GM19397 (cell line): ENCODE results near the gene PRR36.
A peak's percentile ranks its signal among the peaks of the same experiment; 100 is the strongest.

Source experiments
- ATAC-seq: cut with Tn5 transposase; IDR thresholded peaks from one replicate; pipeline ENCODE4 v1.9.1; 2021; ENCODE audit warnings: mild to moderate bottlenecking, moderate library complexity; ENCODE audit not compliant: unreplicated experiment

Gene PRR36

DNA sequence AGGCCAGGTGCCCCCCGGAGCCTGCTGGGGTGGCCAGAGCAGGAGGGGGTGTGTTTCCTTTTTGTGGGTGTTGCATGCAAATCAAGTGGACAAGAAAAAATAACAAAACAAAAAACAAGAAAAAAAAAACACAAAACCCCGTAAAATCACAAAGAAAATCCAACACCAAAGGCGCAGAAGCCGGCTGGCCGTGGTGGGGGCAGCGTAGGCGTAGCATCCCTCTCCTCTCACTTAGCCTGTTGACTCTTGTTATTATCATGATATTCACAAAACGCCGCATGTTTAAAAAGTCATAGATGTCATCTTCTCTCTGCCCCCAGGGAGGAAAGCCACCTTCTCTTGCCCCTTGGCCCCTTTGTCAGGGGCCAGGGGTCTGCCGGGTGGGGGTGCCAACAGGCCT, 39.5 kb upstream of the PRR36 start:
- ATAC-seq = no peak

DNA sequence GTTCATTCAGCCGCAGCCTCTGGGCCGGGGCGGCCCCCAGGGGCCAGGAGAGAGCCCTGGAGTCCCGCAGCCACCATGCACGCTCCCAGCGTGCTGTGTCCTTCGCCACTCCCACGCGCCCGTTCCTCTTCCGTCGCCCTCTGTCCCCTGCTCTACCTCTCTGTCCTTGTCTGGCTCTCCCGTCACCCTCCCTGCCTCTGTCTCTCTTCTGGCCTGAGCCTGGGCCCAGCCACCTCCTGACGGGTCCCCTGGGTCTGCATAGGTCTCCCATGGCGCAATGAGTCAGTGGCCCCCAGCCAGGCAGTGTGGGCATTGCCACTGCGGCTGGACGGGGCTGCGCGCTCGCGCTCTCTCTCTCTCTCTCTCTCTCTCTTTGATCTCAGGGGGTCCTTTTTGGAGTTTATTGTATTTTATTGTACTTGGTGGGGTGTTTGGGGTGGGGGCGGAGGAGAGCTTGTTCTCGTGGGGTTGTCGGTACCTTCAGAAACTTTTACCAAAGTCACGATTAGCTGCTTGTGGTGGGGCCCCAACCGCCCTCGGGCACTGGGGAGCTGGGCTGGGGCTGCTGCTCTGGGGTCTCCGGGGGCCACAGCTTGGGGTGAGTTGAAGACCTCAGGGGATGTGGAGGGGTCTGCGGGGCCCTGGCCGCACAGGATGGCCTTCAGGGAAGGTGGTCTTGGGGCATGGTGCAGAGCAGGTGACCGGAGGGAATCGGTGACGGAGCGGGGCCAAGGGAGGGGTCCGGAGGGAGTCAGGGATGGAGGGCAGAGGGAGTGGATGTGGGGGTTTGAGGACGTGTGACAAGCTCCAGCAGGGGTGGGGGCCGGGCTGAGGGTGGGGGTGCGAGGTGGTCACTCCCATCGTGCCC, 38.7 kb upstream of the PRR36 start:
- ATAC-seq = no peak

DNA sequence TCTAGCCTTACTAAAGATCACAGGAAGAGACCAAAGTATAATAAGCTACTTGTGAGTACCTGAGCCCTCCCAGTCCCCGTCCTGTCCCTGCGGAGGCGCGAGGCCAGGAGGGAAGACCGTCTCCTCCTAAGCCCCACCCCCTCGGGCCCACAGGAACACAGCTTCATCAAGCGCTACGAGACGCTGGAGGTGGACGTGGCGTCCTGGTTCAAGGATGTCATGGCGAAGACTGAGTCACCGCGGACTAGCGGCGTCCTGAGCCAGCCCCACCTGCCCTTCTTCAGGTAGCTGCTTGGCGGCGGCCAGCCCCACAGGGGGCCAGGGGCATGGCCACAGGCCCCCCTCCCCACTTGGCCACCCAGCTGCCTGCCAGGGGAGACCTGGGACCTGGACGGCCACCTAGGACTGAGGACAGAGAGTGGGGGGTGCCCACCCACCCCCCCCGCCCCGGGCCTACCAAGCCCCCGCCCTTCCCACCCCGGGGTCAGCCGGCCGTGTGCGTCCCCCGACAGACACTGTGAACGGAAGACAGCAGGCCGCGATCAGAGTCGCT, 38.0 kb upstream of the PRR36 start:
- ATAC-seq = no peak

DNA sequence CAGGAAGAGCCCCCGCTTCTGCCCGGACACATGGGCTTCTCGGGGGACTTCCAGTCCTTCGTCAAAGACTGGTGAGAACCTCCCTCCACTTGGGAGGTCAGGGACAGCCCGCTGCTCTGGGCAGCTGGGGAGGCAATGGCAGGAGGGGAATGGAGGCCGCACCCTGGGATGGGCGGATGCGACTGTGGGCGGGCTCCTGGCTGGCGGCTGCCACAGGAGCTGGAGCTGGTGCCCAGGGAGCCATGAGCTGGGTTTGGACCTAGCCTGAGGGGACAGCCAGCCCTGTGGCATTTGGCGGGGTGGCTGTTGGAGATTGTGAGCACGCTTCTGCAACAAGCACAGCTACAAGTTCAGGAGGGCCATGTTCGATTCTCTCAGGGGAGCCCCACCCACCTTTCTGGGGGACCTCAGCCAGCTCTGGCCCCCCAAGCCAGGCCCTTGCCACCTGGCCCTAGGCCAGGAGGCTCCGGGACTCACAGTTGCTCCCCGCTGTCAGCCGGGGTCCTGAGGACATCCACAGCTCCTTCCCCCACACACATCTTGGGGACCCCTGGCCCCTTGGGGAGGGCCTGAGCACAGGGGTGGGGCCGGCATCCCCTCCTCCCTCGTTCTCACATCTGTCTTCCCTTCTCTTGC, 37.4 kb upstream of the PRR36 start:
- ATAC-seq = no peak

DNA sequence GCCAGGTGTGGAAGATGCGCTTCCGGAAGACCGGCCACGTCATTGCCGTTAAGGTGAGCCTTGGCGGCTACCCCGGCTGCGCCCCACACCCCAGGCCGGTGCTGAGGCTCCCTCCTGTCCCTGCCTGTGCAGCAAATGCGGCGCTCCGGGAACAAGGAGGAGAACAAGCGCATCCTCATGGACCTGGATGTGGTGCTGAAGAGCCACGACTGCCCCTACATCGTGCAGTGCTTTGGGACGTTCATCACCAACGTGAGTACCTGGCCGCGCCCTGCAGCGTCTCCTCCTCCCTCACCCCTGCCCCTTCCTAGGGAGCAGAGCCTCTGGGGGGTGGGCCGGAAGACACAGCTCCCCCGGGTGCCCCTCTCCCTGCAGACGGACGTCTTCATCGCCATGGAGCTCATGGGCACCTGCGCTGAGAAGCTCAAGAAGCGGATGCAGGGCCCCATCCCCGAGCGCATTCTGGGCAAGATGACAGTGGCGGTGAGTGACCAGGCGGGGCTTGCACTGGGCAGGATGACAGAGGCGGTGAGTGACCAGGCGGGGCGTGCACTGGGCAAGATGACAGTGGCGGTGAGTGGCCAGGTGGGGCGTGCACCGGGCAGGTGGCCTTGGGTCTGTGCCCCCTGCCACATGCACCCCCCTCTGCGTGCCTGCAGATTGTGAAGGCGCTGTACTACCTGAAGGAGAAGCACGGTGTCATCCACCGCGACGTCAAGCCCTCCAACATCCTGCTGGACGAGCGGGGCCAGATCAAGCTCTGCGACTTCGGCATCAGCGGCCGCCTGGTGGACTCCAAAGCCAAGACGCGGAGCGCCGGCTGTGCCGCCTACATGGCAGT, 36.4 kb upstream of the PRR36 start:
- no peak for ATAC-seq

DNA sequence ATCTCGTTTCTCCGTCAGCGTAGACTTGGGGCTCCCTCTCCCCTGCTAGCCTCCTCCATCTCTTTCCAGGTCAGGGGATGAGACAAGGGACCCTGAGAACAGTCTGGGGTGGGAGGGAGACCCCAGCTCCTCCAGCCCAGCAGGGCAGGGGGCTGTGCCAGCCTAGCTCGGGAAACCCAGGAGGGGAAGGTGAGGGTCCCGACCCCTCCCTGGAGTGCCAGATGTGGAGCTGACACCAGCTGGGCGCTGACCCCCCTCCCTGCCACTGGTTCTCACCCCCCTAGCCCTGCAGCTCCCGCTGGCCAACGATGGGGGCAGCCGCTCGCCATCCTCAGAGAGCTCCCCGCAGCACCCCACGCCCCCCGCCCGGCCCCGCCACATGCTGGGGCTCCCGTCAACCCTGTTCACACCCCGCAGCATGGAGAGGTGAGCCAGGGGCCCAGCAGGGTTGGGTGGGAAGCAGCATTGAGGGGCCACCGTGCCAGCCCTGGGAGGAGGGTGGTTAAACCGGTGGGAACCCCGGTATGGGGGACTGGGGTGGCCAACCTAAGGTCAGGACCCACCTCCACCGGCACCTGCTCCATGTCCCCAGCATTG, 35.4 kb upstream of the PRR36 start:
- ATAC-seq = no peak

DNA sequence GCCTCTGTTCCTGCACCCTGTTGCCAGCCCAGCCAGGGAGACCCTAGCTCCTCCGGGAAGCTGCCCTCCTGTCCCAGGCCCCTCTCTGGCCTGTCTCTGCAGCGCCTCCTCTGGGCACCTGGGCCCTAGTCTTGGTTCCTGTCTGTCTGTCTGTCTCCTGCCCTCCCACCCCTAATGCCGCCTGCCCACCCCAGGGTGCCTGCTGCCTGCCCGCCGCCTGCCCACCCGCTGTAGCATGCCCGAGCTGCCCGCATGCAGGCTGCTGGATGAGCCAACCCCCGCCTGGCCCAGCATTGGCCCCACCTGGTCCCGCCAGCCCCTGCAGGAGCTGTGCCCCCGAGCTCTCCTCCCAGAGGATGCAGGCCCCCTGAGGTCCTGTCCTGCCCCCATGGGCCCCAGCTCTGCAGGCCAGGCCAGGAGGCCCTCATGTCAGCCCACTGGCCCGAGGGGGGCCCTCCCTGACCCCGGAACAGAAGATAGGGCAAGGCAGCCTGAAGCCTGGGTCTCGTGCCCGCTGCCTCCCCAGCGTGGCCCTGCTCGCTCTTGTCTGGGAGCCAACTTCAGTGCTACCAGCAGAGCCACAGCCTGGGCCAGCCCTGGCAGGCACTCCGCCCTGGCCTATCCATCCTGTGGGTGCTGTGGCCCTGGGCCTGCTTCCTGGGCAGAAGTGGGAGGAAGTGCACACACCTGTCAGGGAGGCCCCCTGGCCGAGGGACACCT, 34.7 kb upstream of the PRR36 start:
- ATAC-seq = no peak

DNA sequence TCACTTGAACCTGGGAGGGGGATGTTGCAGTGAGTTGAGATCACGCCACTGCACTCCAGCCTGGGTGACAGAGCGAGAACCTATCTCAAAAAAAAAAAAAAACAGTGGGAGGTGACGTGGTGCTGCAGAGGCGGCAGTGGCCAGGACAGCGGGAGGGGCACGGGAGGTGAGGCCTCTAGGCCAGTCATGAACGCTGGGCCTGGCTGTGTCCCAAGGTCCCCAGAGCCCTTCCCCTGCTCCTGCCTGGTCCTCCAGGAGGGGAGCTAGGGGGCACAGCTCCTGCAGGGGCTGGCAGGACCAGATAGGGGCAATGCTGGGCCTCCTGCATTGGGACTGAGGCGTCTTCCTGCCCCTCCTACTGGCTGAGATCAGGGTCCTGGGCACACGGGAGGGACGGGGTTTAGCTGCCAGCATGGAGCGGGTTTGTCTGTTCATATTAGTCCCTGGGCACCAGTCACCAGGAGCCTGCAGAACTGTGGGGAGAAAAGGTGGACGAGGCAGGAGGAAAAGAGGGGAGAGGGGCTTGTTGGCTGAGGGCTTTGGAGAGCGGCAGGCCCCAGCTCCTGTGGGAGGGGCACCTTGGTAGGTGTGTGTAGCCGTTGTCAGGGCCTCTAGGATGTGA, 34.0 kb upstream of the PRR36 start:
- no peak for ATAC-seq

DNA sequence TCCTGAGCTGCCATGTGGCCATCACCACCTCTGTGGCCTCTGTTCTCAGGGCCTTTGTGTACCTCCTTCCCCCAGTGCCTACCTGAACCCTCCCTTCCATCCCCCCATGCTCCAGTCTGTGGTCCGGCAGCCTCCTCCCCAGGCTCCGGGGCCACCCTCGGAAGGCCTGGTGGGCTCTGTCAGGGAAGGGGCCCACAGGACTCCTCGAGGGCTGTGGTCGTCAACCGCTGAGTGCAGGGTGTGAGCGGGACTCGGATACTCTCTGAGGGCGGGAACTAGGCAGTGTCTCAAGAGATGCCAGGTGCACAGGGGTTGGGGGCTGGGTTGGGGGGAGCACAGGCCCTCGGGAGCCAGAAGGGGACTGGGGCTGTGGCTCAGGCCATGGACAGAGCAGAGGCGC, 33.4 kb upstream of the PRR36 start:
- no peak for ATAC-seq

DNA sequence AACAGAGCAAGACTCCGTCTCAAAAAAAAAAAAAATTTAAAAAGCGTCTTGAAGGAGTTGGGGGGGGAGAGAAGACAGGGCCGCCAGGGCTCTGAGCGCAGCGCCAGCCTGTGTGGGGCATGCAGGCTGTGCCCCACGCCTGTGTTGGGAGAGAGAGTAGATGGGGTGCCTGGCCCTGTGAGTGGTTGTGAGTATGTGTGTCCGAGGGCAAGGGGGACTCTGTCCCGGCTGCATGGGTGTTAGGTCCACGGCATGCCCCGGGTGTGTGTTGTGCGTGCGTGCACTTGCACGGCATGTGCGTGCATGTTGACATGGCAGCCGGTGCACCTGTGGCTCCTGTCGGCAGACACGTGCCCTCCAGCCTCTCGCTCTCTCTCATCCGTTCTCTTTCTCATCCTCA, 32.9 kb upstream of the PRR36 start:
- no peak for ATAC-seq

DNA sequence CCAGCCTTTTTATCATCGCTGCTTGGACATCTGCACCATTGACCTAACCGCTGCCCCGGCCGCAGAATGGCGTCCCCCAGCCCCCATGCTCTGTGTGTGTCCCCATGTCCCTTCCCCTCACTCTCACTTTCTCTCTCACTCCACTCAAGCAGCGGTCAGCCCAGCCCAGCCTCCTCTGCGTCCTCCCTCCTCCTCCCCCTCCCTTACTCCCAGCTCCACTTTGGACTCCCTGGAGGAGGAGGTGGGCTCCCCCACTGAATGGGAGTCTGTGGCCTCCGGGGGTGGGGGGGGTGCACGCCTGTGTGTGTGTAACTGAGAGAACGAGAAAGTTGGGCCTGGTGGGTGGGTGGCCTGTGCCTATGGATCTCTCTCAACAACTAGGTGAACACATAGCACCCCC, 31.7 kb upstream of the PRR36 start:
- ATAC-seq = no peak

DNA sequence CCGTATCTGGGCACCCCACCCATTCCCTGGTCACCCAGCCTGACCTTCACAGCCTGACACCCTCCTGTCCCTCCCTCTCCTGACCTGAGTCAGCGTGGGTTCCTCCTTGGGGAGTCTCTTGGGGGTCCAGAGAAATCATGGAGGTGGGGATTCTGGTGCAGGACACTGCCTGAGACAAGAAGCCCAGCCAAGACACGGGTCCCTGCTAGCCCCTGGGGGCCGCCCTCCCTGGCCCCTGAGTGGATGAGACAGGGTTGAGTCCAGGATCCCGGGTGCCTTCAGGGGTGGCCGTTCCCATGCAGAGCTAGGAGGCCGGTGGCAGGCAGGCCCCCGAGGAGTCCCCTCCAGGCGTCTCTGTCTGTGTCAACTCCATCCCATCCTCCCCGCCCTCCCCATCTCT, 31.1 kb upstream of the PRR36 start:
- no peak for ATAC-seq

DNA sequence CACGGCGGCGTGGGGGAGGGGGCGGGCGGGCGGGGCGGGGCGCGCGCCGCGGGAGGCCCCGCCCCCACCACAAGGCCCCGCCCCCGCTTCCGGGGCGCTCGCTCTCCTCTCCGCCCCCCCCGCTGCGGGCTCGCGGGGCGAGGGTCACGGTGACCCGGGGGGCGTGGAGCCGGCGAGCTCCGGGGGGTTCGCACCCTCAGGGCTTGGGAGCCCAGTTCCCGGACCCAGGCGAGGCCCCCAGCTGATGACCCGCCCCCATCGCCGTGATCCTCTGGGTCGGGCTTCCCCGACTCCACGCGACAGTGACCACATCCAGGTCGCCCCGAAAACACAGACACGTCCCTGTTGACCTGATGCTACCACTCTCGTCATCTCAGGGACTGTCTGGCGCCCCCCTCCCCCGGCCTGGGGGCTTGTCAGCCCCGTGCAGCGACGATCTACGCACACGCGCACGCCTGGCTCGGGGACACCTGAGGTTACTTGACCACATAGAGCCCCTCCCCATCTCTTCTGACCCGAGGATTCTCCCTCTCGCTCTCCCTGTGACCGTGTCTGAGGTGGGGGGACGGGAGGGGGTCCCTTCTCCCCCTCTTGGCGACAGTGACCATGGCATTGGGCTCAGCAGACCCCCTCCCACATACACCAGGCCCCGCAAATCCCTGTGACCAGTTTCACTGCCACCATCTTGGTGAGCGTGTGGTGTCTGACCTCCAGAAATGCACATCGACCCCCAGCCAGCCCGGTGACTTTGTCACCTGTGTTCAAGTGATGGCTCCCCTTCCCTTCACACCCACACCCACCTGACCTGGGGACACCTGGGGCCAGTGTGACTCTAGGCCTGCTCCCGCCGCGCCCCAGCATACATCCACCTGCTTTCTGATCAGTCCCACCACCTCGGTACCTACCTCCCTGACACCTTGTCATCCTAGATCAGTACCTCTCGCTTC, 30.2 kb upstream of the PRR36 start:
- ATAC-seq = peak; percentile 30

DNA sequence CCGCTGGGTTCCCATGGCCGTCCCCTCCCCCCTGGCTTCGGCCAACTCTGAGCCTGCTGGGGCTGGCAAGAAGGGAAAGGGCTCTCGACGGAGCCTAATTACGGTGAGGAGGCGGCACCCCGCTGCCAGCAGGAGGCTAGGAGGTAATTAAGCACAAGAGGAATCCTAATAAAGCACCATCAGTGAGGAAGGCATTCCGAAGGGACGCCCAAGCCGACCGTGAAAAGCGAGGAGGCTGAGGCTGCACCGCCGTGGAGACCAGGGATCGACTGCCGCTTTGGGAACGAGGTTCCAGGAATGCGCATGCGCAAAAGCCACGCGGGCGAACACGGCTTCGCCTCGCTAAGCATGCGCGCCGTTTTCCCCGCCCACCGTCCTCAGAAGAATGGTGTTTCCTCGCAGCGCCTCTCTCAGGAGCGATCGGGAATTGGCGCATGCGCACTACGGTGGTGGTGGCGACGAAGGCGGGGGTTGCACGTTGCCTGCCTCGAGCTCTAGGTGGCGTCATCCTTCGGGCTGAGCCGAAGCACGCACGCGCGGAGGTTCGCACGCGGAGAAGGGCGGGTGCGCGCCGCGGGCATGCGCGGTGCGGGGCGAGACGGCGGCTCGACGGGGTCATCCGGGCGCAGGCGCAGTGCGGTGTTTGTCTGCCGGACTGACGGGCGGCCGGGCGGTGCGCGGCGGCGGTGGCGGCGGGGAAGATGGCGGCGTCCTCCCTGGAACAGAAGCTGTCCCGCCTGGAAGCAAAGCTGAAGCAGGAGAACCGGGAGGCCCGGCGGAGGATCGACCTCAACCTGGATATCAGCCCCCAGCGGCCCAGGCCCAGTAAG, 29.3 kb upstream of the PRR36 start, which contains the start of gene MAP2K7:
Gene MAP2K7, plus strand, starts transcription at position 634 of the 830 bp plus-strand sequence. Its CDS starts 68 bp downstream, at position 702.
- ATAC-seq = peak; percentile 80

DNA sequence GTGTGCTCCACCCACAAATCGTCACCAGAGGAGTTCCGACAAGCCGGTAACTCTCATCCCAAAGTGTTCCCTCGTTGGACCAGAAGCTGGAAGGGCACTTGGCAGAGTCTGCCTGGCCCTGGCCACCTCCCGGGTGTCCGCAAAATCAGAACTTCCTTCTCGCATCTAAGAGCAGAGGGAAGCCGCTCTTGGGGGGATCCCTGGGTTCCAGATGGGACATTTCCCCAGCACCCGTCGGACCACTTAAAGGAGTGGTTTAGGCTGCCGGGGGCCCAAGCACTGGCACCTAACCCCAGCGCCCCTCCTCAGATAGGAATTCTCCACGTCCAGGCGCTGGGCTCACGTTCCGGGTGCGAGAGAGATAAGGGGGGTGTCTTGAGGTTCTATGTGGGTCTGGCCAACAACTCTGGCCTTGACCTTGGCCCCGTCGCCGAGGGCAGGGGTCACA, 28.6 kb upstream of the PRR36 start:
- no peak for ATAC-seq

DNA sequence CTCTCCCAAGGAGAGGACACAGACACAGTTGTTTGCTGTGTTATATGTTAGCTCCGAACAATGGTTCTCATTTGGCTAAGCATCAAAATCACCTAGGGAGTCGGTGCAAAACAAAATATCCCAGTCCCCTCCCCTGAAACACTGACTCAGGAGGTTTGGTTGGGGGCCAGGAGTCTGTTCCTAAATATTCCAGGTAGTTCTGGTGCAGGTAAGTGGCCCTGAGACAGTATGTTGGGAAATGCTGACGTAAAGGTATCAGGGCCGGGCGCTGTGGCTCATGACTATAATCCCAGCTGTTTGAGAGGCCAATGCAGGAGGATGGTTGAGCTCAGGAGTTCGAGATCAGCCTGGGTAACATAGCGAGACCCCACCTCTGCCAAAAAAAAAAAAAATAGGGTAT, 27.1 kb upstream of the PRR36 start:
- no peak for ATAC-seq

DNA sequence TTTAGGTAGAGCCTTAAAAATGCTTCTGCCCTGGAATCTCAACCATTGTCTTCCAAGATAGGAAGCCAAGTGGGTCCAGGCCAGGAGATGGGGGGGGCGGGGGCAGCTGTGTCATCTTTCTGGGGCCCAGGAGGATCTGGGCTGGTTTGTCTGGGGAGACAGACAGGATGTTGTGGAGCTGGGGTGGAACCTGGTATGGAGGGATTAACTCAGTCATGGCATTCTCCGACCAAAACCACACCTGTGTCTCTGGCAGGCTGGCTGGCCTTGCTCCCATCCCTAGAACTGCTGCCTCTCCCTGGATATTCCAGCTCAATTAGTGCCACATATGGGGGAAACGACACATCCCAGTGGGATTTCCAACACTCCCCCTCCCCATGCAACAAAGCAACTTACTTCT, 26.7 kb upstream of the PRR36 start:
- ATAC-seq = no peak

DNA sequence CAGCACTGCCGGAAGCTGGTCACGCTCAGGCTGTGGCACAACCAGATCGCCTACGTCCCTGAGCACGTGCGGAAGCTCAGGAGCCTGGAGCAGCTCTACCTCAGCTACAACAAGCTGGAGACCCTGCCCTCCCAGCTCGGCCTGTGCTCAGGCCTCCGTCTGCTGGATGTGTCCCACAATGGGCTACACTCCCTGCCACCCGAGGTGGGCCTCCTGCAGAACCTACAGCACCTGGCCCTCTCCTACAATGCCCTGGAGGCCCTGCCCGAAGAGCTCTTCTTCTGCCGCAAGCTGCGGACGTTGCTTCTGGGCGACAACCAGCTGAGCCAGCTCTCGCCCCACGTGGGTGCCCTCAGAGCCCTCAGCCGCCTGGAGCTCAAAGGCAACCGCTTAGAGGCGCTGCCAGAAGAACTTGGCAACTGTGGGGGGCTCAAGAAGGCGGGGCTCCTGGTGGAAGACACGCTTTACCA, 26.2 kb upstream of the PRR36 start:
- ATAC-seq = no peak
